Measurements from ENCODE around the gene SPOCK2. TPM values are rescaled to one million over a fixed set of nuclear protein-coding genes. Genes with fewer than 3 reads are reported as not detected.

The SPOCK2 gene
- total RNA-seq, 1 donor = 0.36 TPM

DNA sequence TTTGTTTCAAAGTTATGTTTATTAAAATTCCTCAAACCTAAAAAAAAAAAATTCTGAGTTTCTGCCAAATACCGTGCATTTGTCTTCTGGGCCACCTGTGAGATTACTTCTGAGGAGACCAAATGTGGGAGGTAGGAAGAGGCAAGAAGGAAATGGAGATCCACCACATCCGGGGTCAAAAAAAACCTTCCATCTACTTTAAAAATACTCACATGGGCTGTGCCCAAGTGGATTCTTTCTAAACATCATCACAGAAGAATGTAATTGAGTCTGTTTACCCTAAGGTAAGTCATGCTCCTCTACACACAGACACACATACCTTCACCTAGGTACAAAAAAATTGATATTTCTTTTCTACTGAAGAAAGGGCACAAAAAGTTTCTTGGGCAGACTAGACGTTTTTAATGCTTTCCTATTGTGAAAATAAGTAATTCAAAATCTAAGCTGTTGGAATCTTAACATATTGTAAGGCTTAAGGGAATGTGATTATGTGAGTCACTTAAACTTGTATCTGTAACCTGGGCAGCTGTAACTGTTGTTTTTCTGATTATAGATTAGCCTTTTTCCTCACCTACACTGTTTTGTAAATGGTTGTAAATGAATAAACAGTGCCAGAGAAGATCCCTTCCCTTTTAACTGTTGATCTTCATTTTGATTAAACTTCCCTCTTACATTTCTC is 19.1 kb upstream of the SPOCK2 start:
- H3K4me3 ChIP-seq (ENCODE audit: low read depth, low read length) = no peak overlapping the region
- no peak for DNase-seq (ENCODE audit: low read depth)
- TF ChIP-seq, protein P1, sequence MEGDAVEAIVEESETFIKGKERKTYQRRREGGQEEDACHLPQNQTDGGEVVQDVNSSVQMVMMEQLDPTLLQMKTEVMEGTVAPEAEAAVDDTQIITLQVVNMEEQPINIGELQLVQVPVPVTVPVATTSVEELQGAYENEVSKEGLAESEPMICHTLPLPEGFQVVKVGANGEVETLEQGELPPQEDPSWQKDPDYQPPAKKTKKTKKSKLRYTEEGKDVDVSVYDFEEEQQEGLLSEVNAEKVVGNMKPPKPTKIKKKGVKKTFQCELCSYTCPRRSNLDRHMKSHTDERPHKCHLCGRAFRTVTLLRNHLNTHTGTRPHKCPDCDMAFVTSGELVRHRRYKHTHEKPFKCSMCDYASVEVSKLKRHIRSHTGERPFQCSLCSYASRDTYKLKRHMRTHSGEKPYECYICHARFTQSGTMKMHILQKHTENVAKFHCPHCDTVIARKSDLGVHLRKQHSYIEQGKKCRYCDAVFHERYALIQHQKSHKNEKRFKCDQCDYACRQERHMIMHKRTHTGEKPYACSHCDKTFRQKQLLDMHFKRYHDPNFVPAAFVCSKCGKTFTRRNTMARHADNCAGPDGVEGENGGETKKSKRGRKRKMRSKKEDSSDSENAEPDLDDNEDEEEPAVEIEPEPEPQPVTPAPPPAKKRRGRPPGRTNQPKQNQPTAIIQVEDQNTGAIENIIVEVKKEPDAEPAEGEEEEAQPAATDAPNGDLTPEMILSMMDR (IDR thresholded peaks at IDR 0.05; ENCODE audit: insufficient read depth, low read length) = no peak

DNA sequence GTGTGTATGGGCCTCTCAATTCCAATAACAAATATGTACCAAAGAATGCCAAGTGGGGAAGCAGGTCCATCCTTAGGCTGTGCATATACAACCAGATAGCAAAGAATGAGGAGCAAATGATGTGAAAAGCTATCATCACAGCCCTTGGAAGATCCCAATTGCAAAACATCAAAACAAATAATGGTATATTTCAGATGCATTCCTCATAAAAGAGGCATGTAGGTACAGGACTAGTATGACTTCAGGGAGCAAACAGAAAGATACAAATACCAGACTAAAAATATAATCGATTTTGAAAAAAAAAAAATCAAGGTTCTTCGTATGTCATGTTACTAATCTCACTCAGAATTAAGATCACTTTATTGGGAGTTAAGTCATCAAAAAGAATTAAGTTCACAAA is 18.5 kb upstream of the SPOCK2 start:
- TF ChIP-seq, protein P1 (IDR thresholded peaks at IDR 0.05; ENCODE audit: insufficient read depth, low read length) = no peak
- no peak for DNase-seq (ENCODE audit: low read depth)
- H3K4me3 ChIP-seq (ENCODE audit: low read depth, low read length) = no peak overlapping the region

DNA sequence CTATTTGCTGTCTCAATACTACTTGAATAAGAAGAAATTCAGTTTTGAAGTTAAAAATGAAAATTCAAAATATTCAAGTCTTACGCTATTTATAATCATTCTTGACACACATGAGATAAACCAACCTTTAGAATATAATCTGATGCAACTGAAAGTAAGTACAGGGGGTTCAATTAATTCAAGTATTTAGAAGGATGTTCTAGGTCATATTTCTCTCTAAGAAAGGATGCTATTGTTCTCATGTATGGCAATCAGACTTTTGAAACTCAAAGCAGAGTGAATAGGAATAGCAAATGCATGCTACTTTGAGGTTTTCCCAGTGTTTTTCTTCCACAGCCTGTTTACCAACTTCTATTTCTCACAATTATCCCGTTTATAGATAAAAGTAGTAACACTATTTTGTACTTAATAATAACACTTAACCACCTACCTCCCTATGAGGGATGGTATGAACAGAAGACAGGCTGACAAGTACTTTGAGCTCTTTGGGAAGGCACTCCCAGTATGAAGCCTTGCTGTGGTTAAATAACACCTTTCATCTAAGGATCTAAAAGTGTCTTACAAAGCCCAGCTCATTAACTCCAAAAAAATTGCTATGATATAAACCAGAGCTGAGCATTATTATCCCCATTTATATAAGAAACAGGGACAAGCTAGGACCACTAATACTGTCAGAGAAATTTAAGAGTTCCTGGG is 18.0 kb upstream of the SPOCK2 start:
- DNase-seq (ENCODE audit: low read depth) = no peak
- TF ChIP-seq, protein P1 (IDR thresholded peaks at IDR 0.05; ENCODE audit: insufficient read depth, low read length) = no peak

DNA sequence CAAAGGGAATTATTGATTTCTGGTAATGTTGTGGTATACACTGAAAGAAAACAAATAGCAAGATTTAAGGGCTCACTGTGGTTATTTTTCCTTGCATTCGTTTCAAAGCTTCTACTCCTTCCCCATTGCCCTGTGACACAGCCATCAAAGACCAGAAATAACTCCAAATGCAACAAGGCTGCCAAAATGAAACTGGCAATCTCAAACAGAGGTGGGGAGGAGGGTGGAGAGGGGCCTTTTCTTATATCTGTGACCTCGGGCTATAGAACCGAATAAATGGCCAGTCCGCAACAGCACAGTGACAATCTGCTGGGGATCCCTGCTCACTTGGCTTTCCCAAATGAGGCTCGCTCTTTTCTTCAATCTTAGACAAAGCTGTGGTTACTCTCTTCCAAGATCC is 17.4 kb upstream of the SPOCK2 start:
- H3K4me3 ChIP-seq (ENCODE audit: low read depth, low read length) = no peak overlapping the region
- DNase-seq (ENCODE audit: low read depth) = no peak
- TF ChIP-seq, protein P1 (IDR thresholded peaks at IDR 0.05; ENCODE audit: insufficient read depth, low read length) = no peak

More for the DNA sequence above, 18.0 kb upstream of the SPOCK2 start:
- H3K4me3 ChIP-seq (ENCODE audit: low read depth, low read length) = no peak overlapping the region

DNA sequence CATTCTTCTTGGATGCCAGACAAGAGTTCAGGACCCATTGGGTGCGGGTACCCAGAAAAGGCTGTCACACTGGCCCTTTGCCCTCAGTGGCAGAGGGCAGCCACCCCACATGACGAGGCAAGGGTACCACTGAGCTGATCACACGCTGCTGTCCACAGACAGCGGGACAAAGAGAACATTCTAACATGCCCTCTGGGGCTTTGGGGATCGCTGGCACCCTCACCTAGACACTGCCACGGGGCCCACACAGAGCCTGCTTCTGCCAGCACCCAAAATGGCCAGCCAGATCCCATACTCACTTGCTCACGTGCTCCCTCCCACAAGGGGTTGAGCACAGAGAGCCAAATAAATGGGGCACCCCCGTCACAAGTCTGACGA is 16.7 kb upstream of the SPOCK2 start:
- H3K4me3 ChIP-seq (ENCODE audit: low read depth, low read length) = no peak overlapping the region
- TF ChIP-seq, protein P1 (IDR thresholded peaks at IDR 0.05; ENCODE audit: insufficient read depth, low read length) = no peak
- DNase-seq (ENCODE audit: low read depth) = no peak

DNA sequence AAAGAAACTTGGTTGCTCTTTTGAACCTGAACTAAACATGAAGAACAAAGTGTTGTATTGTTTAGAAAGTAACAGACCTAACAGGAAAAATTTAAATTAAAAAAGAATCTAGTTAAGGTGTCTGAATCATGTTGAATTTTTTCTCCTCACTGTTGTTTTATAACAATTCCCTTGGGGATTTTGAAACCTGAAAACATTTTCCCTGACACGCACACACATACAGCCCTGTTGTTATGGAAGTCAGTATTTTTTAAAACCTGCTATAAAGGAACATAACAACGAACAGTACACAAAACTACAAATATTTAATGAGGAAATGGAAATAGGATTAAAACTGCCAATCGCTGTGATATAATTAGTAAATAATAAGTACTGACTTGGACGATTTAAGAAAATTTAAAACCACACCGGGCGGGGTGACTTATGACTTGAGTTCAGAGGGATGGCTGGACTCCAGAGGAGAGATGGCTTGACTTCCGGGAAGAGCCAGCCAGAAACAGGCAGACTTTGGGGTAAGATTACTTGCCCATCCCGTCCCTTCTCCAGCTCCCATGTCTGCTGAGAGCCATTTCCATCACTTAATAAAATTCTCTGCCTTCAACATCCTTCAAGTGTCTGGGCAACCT is 16.2 kb upstream of the SPOCK2 start:
- peak; percentile 64 for DNase-seq (ENCODE audit: low read depth)
- TF ChIP-seq, protein P1 (IDR thresholded peaks at IDR 0.05; ENCODE audit: insufficient read depth, low read length) = no peak
- no peak overlapping the region for H3K4me3 ChIP-seq (ENCODE audit: low read depth, low read length)
